Suprapubic skin (tissue), 4 donors: Measurements from ENCODE around the gene INPP4B. TPM values are rescaled to one million over a fixed set of nuclear protein-coding genes. Genes with fewer than 3 reads are reported as not detected.

ENCODE experiments used
- DNase-seq, 2 donors: peaks; one replicate each; pipeline ENCODE4 v3.0.0-alpha.2; 2019; ENCODE audit warnings: low spot score in 2 of 2
- H3K27ac ChIP-seq: fragments of 200-600 bp; sonication (generic); one replicate; pipeline ENCODE4 v1.5.1; 2019
- H3K27me3 ChIP-seq: fragments of 200-600 bp; sonication (generic); one replicate; pipeline ENCODE4 v1.5.1; 2019
- H3K36me3 ChIP-seq: fragments of 200-600 bp; sonication (generic); one replicate; pipeline ENCODE4 v1.5.1; 2019
- H3K4me1 ChIP-seq: fragments of 200-600 bp; sonication (generic); one replicate; pipeline ENCODE4 v1.5.1; 2019
- H3K4me3 ChIP-seq: fragments of 200-600 bp; sonication (generic); one replicate; pipeline ENCODE4 v1.5.1; 2019; ENCODE audit warnings: mild to moderate bottlenecking
- H3K9me3 ChIP-seq: fragments of 200-600 bp; sonication (generic); one replicate; pipeline ENCODE4 v1.5.1; 2019
- EP300 ChIP-seq: sonication (generic); formaldehyde crosslinking; IDR thresholded peaks from one replicate; pipeline ENCODE4 v1.6.1; 2017; ENCODE audit warnings: antibody characterized with exemption
- POLR2A ChIP-seq, 2 donors: fragments of 450-650 bp; IDR thresholded peaks; one replicate each; pipeline ENCODE4 v1.6.1; 2017; ENCODE audit warnings: antibody characterized with exemption in 2 of 2, mild to moderate bottlenecking in 2 of 2, moderate library complexity in 2 of 2
- POLR2AphosphoS5 ChIP-seq, 3 donors: sonication (generic); formaldehyde crosslinking; IDR thresholded peaks; one replicate each; pipeline ENCODE4 v1.6.1; 2017; ENCODE audit warnings: antibody characterized with exemption in 3 of 3
- WGBS: methylation state at CpG from one replicate; pipeline ENCODE4 v1.1.5; 2018; 5-methylcytosine and 5-hydroxymethylcytosine counted together
- total RNA-seq, 4 donors: library from RNA; depleted of rRNA; stranded (reverse); fragments of >200 nt; gene quantifications; one replicate each; pipeline ENCODE4 v1.1.0, GENCODE V29; 2016
- TF ChIP-seq, protein P1 (sequence below), 2 donors: fragments of 200-600 bp in 1 of 2; fragments of 450-650 bp in 1 of 2; sonication (generic) in 1 of 2; IDR thresholded peaks; one replicate each; pipeline ENCODE4 v1.5.1; 2016 to 2019; ENCODE audit warnings: antibody characterized with exemption in 2 of 2, mild to moderate bottlenecking in 1 of 2, moderate library complexity in 1 of 2

INPP4B gene
- total RNA-seq, 4 donors from 2014 or later: 12.4 to 27.4 (median 17.4) TPM

DNA sequence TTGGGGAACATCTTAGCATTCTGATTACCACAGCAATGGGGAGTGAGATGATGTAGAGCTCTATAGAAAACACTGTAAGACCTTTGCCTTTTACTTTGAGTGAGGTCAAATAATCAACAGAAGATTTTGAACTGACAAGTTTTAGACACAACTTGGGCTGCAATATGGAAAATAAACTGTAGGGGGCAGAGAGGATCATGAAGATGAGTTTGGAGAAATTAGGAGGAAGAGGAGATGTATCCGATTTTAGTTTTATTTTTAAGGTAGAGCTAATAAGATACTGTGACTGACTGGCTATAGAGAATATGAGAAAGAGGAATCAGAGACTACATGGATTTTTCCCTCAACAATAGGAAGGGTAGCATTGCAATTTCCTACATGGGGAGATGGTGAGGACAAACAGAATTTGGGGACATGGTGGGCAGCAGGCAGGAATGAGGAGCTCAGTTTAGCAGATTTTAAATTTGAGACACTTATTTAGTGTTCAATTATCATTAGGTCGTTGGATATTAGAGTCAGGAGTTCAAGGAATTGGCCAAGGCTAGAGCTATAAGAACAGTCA is 563.1 kb downstream of the INPP4B start:
- WGBS: 13% methylated on average over 2 of the region's 2 CpGs
- Histone ChIP-seq H3K36me3 (no peaks in the 10 kb centered on the region), H3K9me3 (no peaks in the 10 kb centered on the region), H3K4me3 (no peak overlapping the region), H3K27me3 (no peaks in the 10 kb centered on the region), H3K27ac (no peak overlapping the region), H3K4me1 (no peaks in the 10 kb centered on the region)
- no peak for DNase-seq
- TF ChIP-seq EP300: no peak
- TF ChIP-seq, protein P1, sequence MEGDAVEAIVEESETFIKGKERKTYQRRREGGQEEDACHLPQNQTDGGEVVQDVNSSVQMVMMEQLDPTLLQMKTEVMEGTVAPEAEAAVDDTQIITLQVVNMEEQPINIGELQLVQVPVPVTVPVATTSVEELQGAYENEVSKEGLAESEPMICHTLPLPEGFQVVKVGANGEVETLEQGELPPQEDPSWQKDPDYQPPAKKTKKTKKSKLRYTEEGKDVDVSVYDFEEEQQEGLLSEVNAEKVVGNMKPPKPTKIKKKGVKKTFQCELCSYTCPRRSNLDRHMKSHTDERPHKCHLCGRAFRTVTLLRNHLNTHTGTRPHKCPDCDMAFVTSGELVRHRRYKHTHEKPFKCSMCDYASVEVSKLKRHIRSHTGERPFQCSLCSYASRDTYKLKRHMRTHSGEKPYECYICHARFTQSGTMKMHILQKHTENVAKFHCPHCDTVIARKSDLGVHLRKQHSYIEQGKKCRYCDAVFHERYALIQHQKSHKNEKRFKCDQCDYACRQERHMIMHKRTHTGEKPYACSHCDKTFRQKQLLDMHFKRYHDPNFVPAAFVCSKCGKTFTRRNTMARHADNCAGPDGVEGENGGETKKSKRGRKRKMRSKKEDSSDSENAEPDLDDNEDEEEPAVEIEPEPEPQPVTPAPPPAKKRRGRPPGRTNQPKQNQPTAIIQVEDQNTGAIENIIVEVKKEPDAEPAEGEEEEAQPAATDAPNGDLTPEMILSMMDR (IDR thresholded peaks at IDR 0.05): peak; percentile 22 to 30

DNA sequence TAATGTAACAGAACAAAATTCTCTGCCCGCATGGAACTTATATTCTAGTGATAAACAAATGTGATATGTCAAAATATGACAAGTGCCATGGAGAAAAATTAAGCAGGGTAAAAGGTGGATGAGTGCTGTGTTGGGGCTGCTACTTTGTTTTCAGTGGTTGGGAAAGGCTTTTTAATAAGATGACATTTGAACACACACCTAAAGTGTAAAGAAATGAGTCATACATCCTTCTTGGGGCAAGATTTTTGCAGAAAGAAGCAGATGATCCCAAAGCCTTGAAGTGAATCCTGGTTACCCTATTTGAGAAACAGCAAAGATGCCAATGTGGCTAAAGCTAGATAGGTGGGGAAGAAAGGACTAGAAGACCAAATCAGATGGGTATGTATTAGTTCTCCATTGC is 564.1 kb downstream of the INPP4B start:
- no peak overlapping the region for H3K27ac ChIP-seq
- DNase-seq: no peak
- no peaks in the 10 kb centered on the region for H3K9me3 ChIP-seq
- TF ChIP-seq EP300 (no peak), POLR2A (IDR thresholded peaks at IDR 0.05) (no peak), POLR2AphosphoS5 (IDR thresholded peaks at IDR 0.05) (no peak)
- TF ChIP-seq, protein P1 (IDR thresholded peaks at IDR 0.05): no peak
- WGBS: 95% methylated on average over 1 of the region's 1 CpG
- H3K36me3 ChIP-seq: no peaks in the 10 kb centered on the region
- H3K4me1 ChIP-seq: no peaks in the 10 kb centered on the region
- H3K4me3 ChIP-seq: no peak overlapping the region
- no peaks in the 10 kb centered on the region for H3K27me3 ChIP-seq

DNA sequence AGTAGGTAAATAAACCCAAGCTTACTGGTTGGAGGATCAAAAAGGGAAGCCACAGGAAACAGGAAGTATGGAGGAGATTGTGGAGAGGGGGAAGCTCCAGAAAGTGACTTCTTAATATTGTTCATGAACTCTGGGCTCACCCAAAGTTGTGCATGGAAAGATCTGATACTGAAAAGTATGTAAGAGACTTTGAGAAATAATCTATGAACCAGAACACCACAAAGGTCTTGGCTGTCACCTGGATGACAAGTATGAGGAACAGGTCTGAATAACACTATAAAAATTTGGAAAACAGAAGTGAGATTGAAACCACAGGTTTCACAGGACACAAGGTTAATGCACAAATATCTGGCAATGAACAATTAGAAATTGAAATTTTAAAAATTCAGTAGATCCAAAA is 567.4 kb downstream of the INPP4B start:
- TF ChIP-seq, protein P1 (IDR thresholded peaks at IDR 0.05): no peak
- TF ChIP-seq POLR2AphosphoS5 (IDR thresholded peaks at IDR 0.05) (no peak), POLR2A (IDR thresholded peaks at IDR 0.05) (no peak), EP300 (no peak)
- H3K36me3 ChIP-seq: no peaks in the 10 kb centered on the region
- no peak overlapping the region for H3K27ac ChIP-seq
- H3K27me3 ChIP-seq: no peaks in the 10 kb centered on the region
- H3K4me1 ChIP-seq: no peaks in the 10 kb centered on the region
- H3K9me3 ChIP-seq: no peaks in the 10 kb centered on the region
- DNase-seq: no peak
- H3K4me3 ChIP-seq: no peak overlapping the region

GRCh38 chr4:142278171-142278570 is 567.9 kb downstream of the INPP4B start:
- no peak overlapping the region for H3K4me3 ChIP-seq
- no peaks in the 10 kb centered on the region for H3K4me1 ChIP-seq
- WGBS: 92% methylated on average over 1 of the region's 1 CpG
- no peak overlapping the region for H3K27ac ChIP-seq
- TF ChIP-seq POLR2A (IDR thresholded peaks at IDR 0.05): no peak
- TF ChIP-seq, protein P1 (IDR thresholded peaks at IDR 0.05): no peak
- TF ChIP-seq POLR2AphosphoS5 (IDR thresholded peaks at IDR 0.05): no peak
- TF ChIP-seq EP300: no peak
- no peaks in the 10 kb centered on the region for H3K9me3 ChIP-seq
- H3K27me3 ChIP-seq: no peaks in the 10 kb centered on the region
- H3K36me3 ChIP-seq: no peaks in the 10 kb centered on the region
- DNase-seq: no peak

- Histone ChIP-seq H3K27me3 (no peaks in the 10 kb centered on the region), H3K4me1 (no peaks in the 10 kb centered on the region), H3K36me3 (no peaks in the 10 kb centered on the region), H3K9me3 (no peaks in the 10 kb centered on the region), H3K27ac (no peak overlapping the region), H3K4me3 (no peak overlapping the region)
- TF ChIP-seq POLR2A (IDR thresholded peaks at IDR 0.05): no peak
- TF ChIP-seq POLR2AphosphoS5 (IDR thresholded peaks at IDR 0.05): no peak
- TF ChIP-seq EP300: no peak
- TF ChIP-seq, protein P1 (IDR thresholded peaks at IDR 0.05): no peak
- 93% methylated on average over 1 of the region's 1 CpG for WGBS
- DNase-seq: no peak
These were observed 572.0 kb downstream of the INPP4B start for GRCh38 chr4:142274137-142274536.
